Measurements from ENCODE around the gene CRTAC1.

The CRTAC1 gene

DNA sequence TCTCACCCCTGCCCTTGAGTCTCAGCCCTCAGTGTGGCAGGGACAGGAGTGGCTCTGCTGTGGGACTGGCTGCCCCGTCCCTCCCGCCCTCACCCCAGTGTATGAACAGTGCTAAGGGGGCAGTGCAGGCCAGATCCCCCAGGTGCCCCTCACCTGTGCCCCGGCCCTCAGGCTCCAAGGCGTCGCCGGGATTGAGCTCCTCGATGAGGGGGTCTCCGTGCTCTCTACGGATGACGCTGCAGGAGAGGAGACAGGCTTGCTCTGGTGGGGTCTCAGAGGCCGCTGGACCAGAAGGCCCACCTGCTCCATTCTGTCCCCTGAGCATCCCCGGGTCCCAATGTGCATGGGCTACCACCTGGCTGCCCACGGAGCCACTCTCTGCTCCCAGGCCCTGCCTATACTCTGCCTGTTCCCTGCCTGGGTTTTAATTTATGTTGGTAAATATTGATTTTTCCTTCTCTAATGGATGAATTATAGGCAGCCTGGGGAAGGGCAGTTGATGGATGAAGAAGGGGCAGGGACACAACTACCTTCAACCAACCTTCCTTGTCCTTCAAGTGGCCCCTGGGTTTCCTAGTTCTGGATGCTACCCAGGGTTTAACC, 133.6 kb downstream of the CRTAC1 start:
- no peak for DNase-seq (ENCODE audit: low read depth)

DNA sequence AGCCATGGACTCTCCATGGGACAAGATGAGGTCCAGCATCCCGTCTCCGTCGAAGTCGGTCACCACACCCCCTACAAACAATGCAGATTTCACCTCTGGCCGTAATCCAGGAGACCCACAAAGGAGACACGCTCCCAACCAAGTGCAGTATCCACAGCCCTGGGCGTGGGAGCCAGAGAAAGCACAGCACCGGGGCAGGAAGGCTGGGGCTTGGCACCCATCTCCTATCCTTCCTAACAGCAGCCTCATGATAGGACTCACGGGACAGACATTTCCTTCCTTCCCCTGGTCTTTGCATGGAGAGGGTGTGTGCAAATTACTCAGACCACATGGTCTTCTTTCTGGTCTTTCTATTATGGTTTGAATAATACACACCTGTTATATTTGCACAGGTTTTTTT, 134.5 kb downstream of the CRTAC1 start:
- no peak for DNase-seq (ENCODE audit: low read depth)

DNA sequence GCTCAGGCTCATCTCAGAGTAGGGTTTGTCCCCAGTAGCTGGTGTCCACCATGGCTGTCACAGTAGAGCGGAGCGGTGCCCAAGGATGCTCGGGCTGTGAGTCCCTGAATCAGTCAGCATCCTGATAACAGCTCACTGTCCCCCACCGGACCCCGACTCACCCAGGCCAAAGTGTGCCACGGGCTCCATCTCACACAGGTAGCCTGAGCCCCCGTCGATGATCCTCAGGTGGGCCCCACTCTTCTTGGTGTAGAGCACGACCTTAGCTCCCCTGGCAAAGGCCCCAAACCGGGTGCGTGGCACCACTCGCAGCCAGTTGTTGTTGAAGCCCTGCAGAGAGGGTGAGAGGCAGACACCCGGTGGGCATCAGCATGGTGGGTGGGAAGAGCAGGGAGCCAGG, 135.3 kb downstream of the CRTAC1 start:
- DNase-seq (ENCODE audit: low read depth): no peak

DNA sequence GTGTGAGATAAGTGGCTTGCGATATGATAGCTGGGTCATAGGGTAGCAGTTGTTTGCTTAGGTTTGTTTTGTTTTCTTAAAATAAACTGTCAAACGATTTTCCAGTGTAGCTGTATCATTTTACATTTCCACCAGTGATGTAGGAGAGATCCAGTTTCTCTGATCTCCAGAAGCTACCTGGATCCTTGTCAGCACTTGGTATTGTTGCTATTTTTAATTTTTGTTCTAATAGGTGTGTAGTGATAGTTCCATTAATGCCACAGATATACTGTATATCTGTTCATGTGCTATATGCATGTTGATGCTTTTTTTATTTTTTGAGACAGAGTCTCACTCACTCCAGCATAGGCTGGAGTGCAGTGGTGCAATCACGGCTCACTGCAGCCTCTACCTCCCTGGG, 136.3 kb downstream of the CRTAC1 start:
- no peak for DNase-seq (ENCODE audit: low read depth)

DNA sequence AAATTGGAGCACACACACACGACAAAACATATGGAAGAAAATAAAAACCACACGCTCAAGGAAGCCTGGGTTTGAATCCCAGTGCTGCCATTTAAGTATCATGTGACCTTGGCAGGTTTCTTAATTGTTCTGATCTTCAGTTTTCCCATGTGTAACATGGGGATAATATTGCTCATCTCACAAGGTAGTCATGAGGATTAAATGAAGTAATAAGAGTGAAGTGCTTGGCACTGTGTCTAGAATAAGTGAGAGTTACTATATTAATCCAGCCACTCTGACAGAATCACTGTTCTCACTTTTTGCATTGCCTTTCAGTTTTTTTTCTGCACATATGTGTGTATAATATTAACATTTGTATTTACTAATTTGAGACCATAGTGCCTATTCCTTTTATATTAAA, 137.5 kb downstream of the CRTAC1 start:
- no peak for DNase-seq (ENCODE audit: low read depth)

DNA sequence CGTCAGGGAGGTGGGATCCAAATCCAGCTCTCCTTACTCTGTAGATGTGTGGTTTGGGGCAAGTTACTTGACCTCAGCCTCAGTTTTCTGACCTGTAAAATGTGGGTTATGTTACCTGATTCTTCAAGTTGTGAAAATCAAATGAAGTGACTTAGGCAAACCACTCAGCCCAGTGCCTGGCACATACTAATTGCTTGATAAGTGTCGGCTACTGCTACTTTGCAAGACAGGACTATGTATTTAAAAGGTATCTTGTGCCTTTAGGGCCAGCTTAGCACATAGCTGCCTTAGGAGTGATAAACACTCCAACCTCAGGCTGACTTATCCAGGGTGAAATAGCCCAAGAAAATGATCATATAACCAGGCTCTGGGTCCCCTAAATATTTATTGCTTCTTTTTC, 137.9 kb downstream of the CRTAC1 start:
- no peak for DNase-seq (ENCODE audit: low read depth)

DNA sequence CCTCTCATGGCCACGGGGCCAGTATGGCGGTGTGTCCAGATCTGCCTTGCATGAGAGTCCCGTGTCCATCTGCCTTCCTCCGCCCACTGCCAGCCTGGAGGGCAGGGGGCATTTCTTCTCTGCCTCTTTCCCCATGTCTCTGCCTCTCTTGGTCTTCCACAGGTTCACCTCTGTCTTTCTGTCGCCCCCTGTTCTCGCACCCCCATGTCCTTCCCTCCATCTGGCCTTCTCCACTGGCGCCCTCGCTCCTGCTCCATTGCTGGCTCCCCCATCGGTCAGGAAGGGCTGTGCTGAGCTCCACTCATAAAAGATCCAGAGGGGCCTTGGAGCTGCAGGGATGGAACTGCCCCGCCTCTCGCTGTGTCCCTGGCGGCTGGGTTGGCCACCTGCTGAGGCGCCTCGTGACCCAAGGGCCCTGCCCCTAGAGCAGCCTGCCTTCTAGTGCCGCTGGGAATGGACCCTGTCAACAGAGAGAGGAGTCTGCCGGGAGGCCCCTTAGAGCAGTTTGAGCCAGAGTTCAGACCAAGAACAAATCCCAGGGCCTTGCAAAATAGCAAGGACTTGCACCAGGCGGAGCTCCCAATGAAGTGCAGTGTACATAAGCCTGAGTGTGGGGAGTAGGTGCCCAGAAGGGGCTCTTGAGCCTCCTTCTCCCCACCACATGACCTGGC, 138.8 kb downstream of the CRTAC1 start:
- DNase-seq (ENCODE audit: low read depth): no peak

DNA sequence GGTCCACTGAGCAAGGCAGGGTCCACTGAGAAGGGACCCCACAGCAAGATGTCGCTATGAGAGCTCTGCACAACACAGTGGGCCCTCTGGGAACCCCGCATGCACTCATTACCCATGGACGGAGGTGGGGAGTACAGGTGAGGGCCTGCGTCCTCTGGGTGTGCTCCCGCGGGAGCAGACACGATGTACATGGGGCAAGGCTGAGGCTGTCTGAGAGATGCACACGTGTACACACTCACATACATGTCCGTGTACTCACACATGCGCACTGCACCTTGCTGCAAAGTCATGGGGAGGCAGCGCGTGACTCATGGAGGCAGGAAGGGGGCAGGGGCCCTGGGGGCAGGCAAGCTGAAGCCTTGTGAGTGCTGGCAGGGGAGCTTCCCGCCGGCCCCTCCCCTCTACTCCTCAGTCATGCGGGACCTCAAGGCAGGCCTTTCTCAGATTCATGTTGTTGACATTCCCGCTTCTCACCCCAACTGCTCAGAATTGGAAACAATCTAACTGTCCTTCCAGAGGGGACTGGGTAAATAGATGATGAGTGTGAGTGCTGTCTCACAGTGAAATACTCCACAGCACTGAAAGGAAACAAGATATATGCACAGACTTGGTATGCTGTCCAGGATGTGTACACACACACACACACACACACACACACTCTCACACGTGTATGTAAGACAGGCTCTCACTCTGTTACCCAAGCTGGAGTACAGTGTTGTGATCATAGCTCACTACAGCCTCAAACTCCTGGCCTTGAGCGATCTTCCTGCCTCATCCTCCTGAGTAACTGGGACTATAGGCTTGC, 140.8 kb downstream of the CRTAC1 start:
- peak; percentile 74 for DNase-seq (ENCODE audit: low read depth)

DNA sequence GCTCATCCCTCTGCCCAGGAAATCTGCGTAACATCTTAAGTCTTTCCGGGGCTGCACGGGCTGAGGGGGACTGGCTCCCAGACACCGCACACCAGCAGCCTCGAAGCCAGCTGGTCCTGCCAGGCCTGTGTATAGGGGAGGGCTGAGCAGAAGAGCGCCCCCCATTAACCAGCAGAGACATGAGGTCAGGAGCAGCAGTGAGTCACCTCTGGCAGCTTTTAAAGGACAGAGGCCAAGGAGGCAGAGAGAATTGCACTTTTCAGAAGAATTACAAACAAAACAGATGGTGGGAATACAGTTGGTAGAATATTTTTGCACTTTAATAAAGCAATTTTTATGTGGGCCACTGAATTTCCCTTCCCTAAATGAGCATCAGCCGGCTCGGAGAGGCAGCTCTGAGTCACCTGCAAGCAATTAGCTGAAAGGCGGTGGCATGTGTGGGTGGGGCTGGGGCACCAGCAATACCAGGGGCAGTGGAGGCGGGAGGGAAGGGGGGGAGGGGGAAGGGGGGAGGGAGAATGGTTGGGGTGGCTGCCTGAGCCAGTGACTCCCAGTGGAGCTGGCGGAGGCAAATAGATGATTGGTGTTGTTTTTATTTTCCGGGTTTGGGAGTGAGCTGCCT, 141.7 kb downstream of the CRTAC1 start:
- peak; percentile 42 for DNase-seq (ENCODE audit: low read depth)

DNA sequence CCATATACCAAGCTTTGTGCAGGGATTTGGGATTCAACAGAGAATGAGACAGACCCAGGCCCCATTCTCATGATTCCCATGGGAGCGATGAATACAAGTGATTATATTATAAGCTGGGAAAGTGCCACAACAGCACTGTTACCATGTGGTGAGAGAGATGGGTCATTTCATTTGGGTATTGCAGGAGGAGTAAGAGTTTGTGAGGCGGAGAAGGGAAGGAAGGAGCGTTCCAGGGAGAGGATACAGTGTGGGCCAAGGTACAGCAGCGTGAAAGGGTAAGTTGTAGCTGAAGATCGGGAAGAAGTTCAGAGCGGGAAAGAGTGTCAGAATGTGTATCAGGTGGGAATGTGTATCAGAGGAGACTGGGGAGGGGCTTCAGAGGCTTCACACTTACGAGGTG, 142.3 kb downstream of the CRTAC1 start:
- DNase-seq (ENCODE audit: low read depth): no peak

DNA sequence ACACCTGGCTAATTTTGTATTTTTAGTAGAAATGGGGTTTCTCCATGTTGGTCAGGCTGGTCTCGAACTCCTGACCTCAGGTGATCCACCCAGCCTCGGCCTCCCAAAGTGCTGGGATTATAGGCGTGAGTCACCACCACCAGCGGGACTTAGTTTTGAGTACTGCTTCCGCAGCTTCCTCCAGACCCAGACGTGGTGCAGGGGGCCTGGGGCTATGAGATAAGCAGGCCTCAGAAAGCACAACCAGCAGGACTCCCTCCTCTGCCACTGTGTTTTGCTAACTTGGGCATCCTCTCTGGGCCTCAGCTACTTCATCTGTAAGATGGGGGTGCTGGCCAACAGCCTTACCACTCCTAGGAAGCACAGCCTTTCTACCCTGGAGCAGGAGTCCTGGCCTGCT, 143.0 kb downstream of the CRTAC1 start:
- DNase-seq (ENCODE audit: low read depth): no peak

DNA sequence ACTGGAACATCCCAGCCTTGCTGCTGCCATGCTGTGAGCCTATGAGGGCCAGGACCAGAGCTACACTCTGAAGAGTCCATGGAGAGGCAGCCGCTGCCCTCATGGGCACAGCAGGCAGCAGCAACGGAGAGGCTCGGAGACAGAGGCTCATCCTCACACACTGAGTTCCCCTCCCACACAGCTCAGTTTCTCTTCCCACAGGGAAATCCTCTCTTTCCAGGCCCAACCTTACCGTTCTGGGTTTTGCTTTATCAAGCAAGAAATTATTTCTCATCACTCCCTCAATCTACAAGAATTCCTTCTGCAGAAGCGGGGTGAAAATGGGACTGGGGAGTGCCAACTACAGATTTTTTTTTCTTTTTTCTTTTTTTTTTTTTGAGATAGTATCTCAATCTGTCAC, 144.1 kb downstream of the CRTAC1 start:
- DNase-seq (ENCODE audit: low read depth): no peak

DNA sequence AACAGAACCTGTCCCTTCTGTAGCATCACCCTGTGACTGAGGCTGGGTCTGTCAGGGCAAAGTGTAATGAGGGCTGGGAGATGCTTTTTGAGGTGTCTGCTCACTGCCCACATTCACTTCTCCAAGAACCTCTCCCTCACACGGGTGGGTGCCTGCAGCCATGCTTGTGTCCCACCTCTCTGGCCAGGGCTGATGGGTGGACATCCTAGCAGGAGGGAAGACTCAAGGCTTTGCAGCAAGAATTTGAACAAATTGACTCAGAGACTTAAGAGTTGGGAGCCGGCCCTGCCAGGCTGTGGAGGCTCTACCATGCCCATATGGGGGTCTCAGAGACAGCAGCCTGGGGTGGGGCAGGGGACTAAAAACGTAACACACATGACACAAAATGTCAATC, 147.3 kb downstream of the CRTAC1 start:
- no peak for DNase-seq (ENCODE audit: low read depth)

DNA sequence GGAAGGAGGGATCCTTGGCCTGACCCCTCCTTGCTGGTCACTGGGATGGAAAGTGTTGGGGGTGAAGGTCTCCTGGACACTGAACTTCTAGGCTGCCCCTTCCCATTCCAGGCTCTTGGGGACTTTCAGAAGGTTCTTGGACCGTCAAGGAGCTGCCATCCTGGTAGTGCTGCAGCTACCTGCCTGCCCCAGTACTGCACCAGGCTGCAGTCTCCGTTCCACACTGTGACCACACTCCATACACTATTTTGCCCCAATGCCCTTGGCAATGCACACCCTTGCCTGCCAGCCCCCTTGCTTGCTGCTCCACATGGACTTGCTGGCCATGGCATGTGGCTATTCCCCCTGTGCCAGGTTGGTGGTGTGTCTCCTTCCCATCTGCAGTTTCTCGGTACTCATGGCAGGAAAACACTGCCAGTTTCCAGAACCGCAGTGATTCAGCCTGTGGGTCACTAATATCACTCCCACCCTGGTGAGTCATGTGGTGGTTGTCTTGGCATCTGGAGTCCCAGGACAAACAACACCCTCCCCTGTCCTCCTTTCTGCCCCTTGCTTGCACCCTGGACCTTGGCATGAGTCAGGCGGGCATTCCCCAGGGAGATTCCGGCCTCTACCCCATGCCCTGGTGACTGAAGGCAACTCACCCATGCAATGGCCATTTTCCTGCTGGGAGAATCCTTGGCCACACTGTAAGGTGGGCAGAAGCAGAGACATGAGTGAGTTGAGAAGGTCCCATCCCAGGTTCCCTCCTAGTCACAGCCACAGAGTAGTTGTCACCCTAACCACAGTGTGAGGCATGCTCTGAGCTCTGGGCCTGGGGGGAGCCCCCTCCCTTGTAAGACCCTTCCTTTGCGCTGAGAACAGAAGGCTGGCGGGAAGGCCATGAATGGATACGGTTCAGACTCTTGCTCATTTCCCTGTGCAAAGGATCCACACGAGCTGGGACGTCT, 148.0 kb downstream of the CRTAC1 start:
- DNase-seq (ENCODE audit: low read depth): peak; percentile 90

DNA sequence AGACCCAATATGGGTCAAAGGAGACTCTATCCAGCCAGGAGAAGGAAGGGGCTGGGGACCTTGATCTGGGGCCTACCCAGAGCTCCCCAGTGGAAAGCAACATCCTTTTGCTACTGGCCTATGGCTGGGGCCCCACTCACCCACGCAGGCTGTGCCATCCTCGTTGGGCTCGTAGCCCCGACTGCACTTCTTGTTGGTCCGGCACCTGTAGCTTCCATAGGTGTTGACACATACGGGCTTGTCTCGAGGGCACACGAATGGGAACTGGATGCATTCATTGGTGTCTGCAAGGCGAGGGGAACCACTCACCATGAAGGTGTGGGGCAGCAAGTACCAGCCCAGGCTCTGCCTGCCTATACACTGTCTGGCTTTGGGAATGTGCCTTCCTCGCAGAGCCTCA, 150.3 kb downstream of the CRTAC1 start:
- no peak for DNase-seq (ENCODE audit: low read depth)

DNA sequence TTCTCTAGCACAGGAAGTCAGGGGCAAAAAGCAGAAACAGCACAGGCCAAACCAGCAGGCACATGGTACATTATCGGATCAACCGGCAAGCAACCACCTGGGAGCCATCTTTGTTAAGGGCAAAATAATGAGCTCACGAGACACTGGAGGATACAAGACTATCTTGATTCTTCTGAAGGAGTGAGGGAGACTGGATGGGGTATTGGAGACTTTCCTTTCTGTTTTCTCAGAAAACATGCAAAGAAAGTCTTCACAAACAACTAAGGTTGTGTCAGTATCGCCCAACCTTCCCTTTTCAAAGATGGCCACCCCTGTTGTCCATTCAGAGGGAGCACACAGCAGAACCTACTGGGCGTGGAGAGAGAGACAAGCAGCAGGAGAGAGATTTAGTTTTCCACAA, 151.2 kb downstream of the CRTAC1 start:
- DNase-seq (ENCODE audit: low read depth): no peak

DNA sequence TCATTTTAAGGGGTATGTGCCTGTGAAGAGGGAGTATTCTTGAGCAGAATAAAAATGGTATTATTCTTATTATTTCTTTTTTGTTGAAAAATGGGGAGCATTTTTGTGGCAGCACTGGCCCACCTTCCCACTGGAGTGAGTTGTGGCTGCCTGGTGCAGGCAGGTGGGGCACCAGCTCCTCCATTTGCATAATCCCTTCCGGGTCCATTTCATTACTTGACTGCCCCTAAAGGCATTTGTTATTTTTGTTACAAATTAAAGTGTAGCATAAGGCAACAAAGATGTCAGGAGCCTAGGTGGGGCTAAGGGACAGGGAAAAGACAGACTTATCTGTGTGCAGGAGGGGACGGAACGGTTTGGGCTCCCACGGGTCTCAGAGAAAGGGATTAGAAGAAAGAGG, 154.0 kb downstream of the CRTAC1 start:
- DNase-seq (ENCODE audit: low read depth): no peak

DNA sequence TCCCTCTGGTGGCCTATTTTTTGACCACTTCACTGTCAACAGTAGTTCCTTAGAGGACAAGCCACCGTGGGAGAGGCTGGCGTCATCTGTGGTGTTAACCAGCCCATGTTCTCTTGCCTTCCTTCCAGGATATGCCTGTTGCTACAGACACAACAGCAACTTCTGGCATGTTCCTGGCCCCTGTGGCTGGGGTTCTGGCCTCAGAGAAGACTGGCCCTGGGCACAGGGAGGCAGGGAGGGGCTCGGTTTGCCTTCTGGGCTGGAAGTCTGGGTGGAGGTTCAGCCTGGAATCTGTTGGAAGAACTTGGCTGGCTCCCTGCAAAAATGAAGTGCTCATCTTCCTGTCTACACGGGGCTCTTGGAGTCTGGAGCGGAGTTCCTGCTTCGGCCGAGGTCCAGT, 155.0 kb downstream of the CRTAC1 start:
- DNase-seq (ENCODE audit: low read depth): no peak

DNA sequence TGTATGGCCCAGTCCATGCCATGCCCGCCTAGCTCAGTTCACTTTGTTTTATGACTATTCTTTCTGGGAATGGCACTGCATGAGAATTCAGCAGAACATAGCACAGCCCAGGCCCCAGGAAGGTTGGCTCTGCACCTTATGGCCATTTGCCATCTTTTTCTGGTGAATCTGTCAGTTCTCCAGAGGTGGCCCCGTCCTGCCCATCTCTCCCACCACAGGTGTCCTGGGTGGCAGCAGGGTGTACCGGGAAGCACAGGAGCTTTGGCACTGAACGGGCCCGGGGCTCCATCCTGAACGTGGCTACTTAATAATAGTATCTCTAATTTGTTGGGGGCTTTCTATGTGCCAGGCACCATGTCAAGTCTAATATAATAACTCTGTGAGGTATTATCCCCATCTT, 156.1 kb downstream of the CRTAC1 start:
- no peak for DNase-seq (ENCODE audit: low read depth)

DNA sequence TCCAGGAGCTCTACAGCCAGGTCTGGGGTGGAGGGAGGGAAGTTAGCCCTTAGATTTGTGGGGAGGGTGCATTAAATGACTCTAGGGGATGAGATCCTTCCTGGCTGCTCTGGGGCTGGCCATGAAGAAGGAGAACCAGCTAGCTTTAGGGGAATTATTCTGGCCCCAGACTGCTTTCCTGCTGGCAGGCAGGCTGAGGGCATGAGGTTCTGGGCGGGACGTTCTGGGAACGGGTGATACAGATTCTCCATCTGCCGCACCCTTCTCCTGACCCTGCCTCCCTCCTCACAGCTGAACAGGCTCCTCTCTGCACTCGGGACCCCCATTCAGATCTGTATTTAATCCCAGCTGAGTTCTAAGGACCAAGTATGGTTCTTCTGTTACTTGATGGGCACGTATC, 156.9 kb downstream of the CRTAC1 start:
- DNase-seq (ENCODE audit: low read depth): no peak

DNA sequence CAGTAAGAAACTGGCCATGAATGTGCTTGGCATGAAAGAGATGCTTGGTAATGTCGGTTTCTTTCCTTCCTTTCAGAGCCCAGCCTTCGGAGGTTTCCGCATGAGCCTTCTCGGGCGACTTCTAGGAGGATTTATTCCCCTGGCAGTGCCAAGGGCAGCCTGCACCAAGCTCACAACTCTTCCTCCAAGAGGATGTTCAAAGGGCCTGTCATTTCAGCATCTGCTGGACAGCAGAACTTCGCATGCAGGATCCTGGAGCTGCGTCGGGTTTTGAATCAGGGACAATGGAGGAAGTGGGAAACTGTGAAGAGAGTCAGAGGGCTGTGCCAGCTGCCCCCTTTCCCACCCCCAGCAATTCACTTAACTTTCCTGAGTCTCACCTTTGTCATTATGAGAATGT, 159.4 kb downstream of the CRTAC1 start:
- DNase-seq (ENCODE audit: low read depth): no peak

Data from amniotic epithelial cell (primary cell).